T47D (cell line): ENCODE measurements around the gene CNFN.

ENCODE experiments used
- DNase-seq, 2 experiments: peaks; one replicate each; pipeline versions ENCODE4 v3.0.0 to v3.0.0-alpha.2; 2011 to 2012; ENCODE audit warnings: low read depth in 1 of 2, low spot score in 1 of 2
- JUND ChIP-seq: IDR thresholded peaks from 2 replicates; pipeline ENCODE4 v1.6.1; 2012; ENCODE audit warnings: low read depth
- in situ Hi-C: cut with HindIII; loops from 2 replicates; pipeline ENCODE4 v1.10.0; 2016; ENCODE audit warnings: low sequenced_read_pairs, low pct_unique_long_range_greater_than_20kb

The CNFN gene

GRCh38 chr19:42363614-42364346 lies 26.3 kb downstream of the CNFN start:
- DNase-seq: no peak
- in situ Hi-C loops: no loop called here
- TF ChIP-seq JUND: no peak

- DNase-seq: no peak
- TF ChIP-seq JUND: no peak
- in situ Hi-C loops: no loop called here
These were observed 27.1 kb downstream of the CNFN start for GRCh38 chr19:42362891-42363440.

- in situ Hi-C loops: no loop called here
- no peak for TF ChIP-seq JUND
- no peak for DNase-seq
These were observed 27.8 kb downstream of the CNFN start for GRCh38 chr19:42362342-42362741.

DNA sequence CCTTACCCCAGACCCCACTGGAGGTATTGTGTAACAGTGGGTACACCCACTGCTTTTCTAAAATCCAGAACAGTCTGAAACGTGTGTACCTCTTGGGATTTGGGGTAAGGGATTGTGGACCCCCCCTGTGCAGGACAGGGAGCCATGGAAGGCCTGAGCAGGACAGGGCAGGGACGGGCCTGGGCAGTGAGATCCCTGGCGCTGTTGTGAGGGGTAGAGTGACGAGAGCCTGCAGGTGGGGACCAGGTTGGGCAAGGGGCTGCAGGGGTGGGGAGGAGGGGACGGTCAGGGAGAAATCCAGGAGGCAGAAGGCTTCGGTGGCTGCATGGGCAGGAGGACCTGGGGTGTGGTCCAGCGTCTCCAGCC lies 28.6 kb downstream of the CNFN start:
- in situ Hi-C loops: no loop called here

DNA sequence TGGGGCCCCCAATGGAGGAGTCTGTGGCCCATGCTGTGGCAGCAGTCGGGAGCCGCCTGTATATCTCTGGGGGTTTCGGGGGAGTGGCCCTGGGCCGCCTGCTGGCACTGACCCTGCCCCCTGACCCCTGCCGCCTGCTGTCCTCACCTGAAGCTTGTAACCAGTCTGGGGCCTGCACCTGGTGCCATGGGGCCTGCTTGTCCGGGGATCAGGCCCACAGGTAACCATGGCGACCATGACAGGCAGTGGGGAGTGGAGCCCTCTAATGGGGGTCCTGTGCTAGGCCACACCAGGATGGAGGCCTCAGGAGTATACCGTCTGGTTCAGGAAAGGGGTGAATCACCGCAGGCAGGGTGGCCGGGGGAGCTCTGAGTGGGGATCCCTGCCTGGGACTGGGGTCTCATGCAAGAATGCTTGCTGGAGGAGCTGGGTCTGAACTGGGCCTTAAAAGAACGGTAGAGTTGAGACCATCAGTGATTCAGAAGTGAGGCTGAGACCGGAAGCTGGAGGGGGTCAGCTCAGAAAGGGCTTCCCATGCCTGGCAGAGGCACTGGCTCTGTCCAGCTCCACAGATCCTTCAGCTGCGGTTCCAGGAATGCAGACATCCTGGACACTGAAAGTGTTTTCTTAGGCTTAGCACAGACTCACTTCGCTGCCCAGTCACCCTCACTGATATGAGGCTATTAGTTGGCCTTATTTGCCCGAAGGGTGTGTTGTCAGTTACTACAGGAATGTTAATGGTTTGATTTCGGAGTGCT lies 29.1 kb downstream of the CNFN start:
- no peak for TF ChIP-seq JUND
- in situ Hi-C loops: no loop called here
- no peak for DNase-seq

More for the DNA sequence above, 28.6 kb downstream of the CNFN start:
- DNase-seq: no peak
- TF ChIP-seq JUND: no peak

GRCh38 chr19:42357290-42357689 lies 32.8 kb downstream of the CNFN start:
- in situ Hi-C loops: no loop called here
- DNase-seq: no peak
- TF ChIP-seq JUND: no peak

DNA sequence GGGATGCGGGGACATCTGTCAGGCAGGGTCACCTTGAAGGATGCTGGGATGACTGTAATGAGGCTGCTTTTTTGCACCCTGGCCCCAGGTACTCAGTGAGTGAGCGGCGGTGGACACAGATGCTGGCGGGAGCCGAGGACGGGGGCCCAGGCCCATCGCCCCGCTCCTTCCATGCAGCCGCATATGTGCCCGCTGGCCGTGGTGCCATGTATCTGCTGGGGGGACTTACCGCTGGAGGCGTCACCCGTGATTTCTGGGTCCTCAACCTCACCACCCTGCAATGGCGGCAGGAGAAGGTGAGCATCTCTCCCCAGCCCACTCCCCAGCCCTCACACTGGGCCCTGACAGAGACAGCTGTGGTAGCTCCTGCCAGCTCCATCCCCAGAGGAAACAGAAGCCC lies 33.4 kb downstream of the CNFN start:
- in situ Hi-C loops: no loop called here
- DNase-seq: no peak
- TF ChIP-seq JUND: no peak

DNA sequence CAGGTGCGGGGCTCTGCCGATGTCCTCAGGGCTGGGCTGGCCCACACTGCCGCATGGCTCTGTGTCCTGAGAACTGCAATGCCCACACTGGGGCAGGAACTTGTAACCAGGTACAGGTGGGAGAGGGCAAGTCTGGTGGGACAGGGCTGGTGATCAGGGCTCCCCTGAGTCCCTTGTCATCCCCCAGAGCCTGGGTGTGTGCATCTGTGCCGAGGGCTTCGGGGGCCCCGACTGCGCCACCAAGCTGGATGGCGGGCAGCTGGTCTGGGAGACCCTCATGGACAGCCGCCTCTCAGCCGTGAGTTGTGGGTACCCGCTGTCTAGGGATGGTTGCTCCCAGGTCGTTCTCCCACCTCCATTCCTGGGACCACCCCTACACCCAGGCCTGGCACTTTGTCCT lies 34.2 kb downstream of the CNFN start:
- in situ Hi-C loops: no loop called here
- DNase-seq: no peak
- TF ChIP-seq JUND: no peak

DNA sequence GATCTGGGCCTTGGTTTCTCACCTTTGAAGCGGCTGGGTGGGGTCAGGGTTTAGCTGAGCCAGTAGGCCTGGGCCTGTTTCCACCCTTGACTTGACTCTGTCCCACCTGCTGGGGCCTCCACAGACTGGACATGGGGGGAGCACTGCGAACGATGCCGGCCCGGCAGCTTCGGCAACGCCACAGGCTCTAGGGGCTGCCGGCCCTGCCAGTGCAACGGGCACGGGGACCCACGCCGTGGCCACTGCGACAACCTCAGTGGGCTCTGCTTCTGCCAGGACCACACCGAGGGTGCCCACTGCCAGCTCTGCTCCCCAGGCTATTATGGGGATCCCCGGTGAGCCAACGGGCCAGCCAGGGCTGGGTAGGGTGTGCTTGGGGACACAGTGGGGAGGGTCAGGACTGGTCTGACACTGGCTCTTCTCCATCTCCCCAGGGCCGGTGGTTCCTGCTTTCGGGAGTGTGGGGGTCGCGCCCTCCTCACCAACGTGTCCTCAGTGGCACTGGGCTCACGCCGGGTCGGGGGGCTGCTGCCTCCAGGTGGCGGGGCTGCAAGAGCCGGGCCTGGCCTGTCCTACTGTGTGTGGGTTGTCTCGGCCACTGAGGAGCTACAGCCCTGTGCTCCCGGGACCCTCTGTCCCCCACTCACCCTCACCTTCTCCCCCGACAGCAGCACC lies 36.6 kb downstream of the CNFN start:
- in situ Hi-C loops: no loop called here
- TF ChIP-seq JUND: no peak
- no peak for DNase-seq

GRCh38 chr19:42352301-42353259 lies 37.5 kb downstream of the CNFN start:
- peak in 1 of 2 experiments; percentile 5 for DNase-seq
- TF ChIP-seq JUND: no peak
- in situ Hi-C loops: no loop called here

DNA sequence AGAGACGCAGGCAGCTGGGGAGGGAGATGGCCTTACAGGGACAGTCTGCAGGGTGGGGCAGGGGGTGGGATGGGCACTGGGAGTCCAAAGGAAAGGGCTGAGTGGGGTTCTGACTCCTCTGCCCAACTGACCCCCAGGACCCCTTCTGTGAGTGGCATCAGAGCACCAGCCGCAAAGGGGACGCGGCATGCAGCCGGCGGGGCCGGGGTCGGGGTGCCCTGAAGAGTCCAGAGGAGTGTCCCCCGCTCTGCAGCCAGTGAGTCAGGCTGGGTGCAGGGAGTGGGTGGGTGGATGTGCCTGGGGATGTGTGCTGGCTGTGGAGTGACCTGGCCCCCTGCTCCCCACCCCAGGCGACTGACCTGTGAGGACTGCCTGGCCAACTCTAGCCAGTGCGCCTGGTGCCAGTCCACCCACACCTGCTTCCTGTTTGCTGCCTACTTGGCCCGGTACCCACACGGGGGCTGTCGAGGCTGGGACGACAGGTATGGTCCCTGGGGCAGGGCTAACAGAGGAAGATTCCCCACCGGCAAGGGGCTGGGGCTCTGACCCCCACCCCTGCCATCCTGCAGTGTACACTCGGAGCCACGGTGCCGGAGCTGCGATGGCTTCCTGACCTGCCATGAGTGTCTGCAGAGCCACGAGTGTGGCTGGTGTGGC lies 38.9 kb downstream of the CNFN start:
- in situ Hi-C loops: no loop called here
- no peak for TF ChIP-seq JUND
- DNase-seq: no peak
